HEK293 (cell line): ENCODE measurements around the gene NHERF2.

Experiments used
- CTCF ChIA-PET: fragments of 350-600 bp; formaldehyde crosslinking; extraction: SDS; loops from one replicate; lab custom pipeline; 2021; ENCODE audit warnings: antibody characterized with exemption; lab: Yijun Ruan, JAX
- POLR2A ChIA-PET: fragments of 300-600 bp; formaldehyde crosslinking; extraction: SDS; loops from one replicate; lab custom pipeline; 2020; ENCODE audit warnings: antibody characterized with exemption, inconsistent platforms; lab: Yijun Ruan, JAX
- H3K27ac ChIP-seq: fragments of 200-500 bp; sonication (Bioruptor generic); 2 replicates; pipeline ENCODE4 v1.5.1; 2014; ENCODE audit warnings: low read depth, low read length, control low read depth, inconsistent platforms; ENCODE audit errors: extremely low read depth
- H3K36me3 ChIP-seq, 2 experiments: fragments of 200-500 bp in 1 of 2; sonication (Bioruptor generic) in 1 of 2; 1 replicate in 1 of 2; 2 replicates in 1 of 2; pipeline ENCODE4 v1.5.1; 2014 to 2017; ENCODE audit warnings: inconsistent platforms in 2 of 2, low read length in 2 of 2; ENCODE audit not compliant: control insufficient read depth in 2 of 2, insufficient read depth in 1 of 2
- H3K4me1 ChIP-seq: fragments of 200-500 bp; sonication (Bioruptor generic); 2 replicates; pipeline ENCODE4 v1.5.1; 2014; ENCODE audit warnings: mild to moderate bottlenecking, low read length, inconsistent platforms; ENCODE audit not compliant: control insufficient read depth, insufficient read depth
- H3K4me3 ChIP-seq: 2 replicates; pipeline ENCODE4 v1.5.1; 2011; ENCODE audit warnings: low read depth, mild to moderate bottlenecking, control low read depth, low read length, moderate library complexity
- H3K9me3 ChIP-seq: fragments of 200-500 bp; sonication (Bioruptor generic); 2 replicates; pipeline ENCODE4 v1.5.1; 2014; ENCODE audit warnings: low read depth, low read length, inconsistent platforms; ENCODE audit not compliant: control insufficient read depth, insufficient read depth
- BCL6B ChIP-seq: fragments of 450-650 bp; formaldehyde crosslinking; IDR thresholded peaks from 2 replicates; pipeline ENCODE4 v1.5.1; 2017; ENCODE audit warnings: missing biosample characterization, missing genetic modification characterization
- HIC1 ChIP-seq: fragments of 450-650 bp; formaldehyde crosslinking; IDR thresholded peaks from 2 replicates; pipeline ENCODE4 v1.5.1; 2016; ENCODE audit warnings: missing biosample characterization, missing genetic modification characterization
- KLF8 ChIP-seq: fragments of 450-650 bp; formaldehyde crosslinking; IDR thresholded peaks from 2 replicates; pipeline ENCODE4 v1.5.1; 2016; ENCODE audit warnings: missing biosample characterization, missing genetic modification characterization
- SCRT2 ChIP-seq: fragments of 450-650 bp; formaldehyde crosslinking; IDR thresholded peaks from 2 replicates; pipeline ENCODE4 v1.5.1; 2016; ENCODE audit warnings: missing biosample characterization, missing genetic modification characterization
- SETDB1 ChIP-seq: IDR thresholded peaks from one replicate; pipeline ENCODE4 v1.6.1; 2017; ENCODE audit warnings: mild to moderate bottlenecking, low read length, moderate library complexity, mixed read lengths; ENCODE audit not compliant: insufficient read length
- WT1 ChIP-seq: fragments of 450-650 bp; formaldehyde crosslinking; IDR thresholded peaks from 2 replicates; pipeline ENCODE4 v1.5.1; 2016; ENCODE audit warnings: missing biosample characterization, missing genetic modification characterization
- ZBTB44 ChIP-seq: fragments of 450-650 bp; IDR thresholded peaks from 2 replicates; pipeline ENCODE4 v1.5.1; 2018; ENCODE audit warnings: missing biosample characterization, mild to moderate bottlenecking, missing genetic modification characterization
- ZIC2 ChIP-seq: fragments of 450-650 bp; formaldehyde crosslinking; IDR thresholded peaks from 2 replicates; pipeline ENCODE4 v1.5.1; 2016; ENCODE audit warnings: missing biosample characterization, missing genetic modification characterization
- ZNF133 ChIP-seq: fragments of 450-650 bp; formaldehyde crosslinking; IDR thresholded peaks from 2 replicates; pipeline ENCODE4 v1.5.1; 2016; ENCODE audit warnings: missing biosample characterization, missing genetic modification characterization
- ZNF2 ChIP-seq: fragments of 450-650 bp; formaldehyde crosslinking; IDR thresholded peaks from 2 replicates; pipeline ENCODE4 v1.5.1; 2016; ENCODE audit warnings: missing biosample characterization, missing genetic modification characterization
- ZNF214 ChIP-seq: fragments of 450-650 bp; formaldehyde crosslinking; IDR thresholded peaks from 2 replicates; pipeline ENCODE4 v1.5.1; 2017; ENCODE audit warnings: missing biosample characterization, mild to moderate bottlenecking, missing genetic modification characterization, borderline replicate concordance
- ZNF404 ChIP-seq: fragments of 450-650 bp; formaldehyde crosslinking; IDR thresholded peaks from 2 replicates; pipeline ENCODE4 v1.5.1; 2017; ENCODE audit warnings: missing biosample characterization, missing genetic modification characterization
- ZNF426 ChIP-seq: fragments of 450-650 bp; formaldehyde crosslinking; IDR thresholded peaks from 2 replicates; pipeline ENCODE4 v1.5.1; 2017; ENCODE audit warnings: missing biosample characterization, missing genetic modification characterization, mild to moderate bottlenecking, inconsistent platforms, moderate library complexity
- ZNF510 ChIP-seq: fragments of 450-650 bp; formaldehyde crosslinking; IDR thresholded peaks from 2 replicates; pipeline ENCODE4 v1.5.1; 2018; ENCODE audit warnings: mild to moderate bottlenecking, missing genetic modification characterization, missing biosample characterization; ENCODE audit not compliant: insufficient replicate concordance
- ZNF548 ChIP-seq: fragments of 450-650 bp; formaldehyde crosslinking; IDR thresholded peaks from 2 replicates; pipeline ENCODE4 v1.5.1; 2016; ENCODE audit warnings: missing biosample characterization, missing genetic modification characterization
- ZNF558 ChIP-seq: fragments of 450-650 bp; formaldehyde crosslinking; IDR thresholded peaks from 2 replicates; pipeline ENCODE4 v1.5.1; 2016; ENCODE audit warnings: missing biosample characterization, missing genetic modification characterization
- ZNF571 ChIP-seq: fragments of 450-650 bp; formaldehyde crosslinking; IDR thresholded peaks from 2 replicates; pipeline ENCODE4 v1.5.0; 2017; ENCODE audit warnings: missing biosample characterization, missing genetic modification characterization
- ZNF677 ChIP-seq: fragments of 450-650 bp; IDR thresholded peaks from 2 replicates; pipeline ENCODE4 v1.5.0; 2018; ENCODE audit warnings: missing biosample characterization, mild to moderate bottlenecking, missing genetic modification characterization, moderate library complexity
- ZNF785 ChIP-seq: fragments of 450-650 bp; formaldehyde crosslinking; IDR thresholded peaks from 2 replicates; pipeline ENCODE4 v1.5.1; 2016; ENCODE audit warnings: missing biosample characterization, missing genetic modification characterization
- ZNF843 ChIP-seq: fragments of 450-650 bp; formaldehyde crosslinking; IDR thresholded peaks from 2 replicates; pipeline ENCODE4 v1.5.1; 2016; ENCODE audit warnings: missing biosample characterization, missing genetic modification characterization
- ZSCAN4 ChIP-seq: fragments of 450-650 bp; formaldehyde crosslinking; IDR thresholded peaks from 2 replicates; pipeline ENCODE4 v1.5.1; 2017; ENCODE audit warnings: missing biosample characterization, missing genetic modification characterization
- ZXDB ChIP-seq: fragments of 450-650 bp; formaldehyde crosslinking; IDR thresholded peaks from 2 replicates; pipeline ENCODE4 v1.5.1; 2016; ENCODE audit warnings: missing biosample characterization, missing genetic modification characterization

Gene NHERF2

GRCh38 chr16:2002406-2003230 lies 24.1 kb upstream of the NHERF2 start:
- CTCF ChIA-PET: interaction anchor here (0.6 to 3.3 kb wide), 11 partner anchors 8 to 735 kb away, joined by 3 to 39 read pairs (median 12); partner anchors contain the start of genes GFER, NTHL1 and TSC2
- POLR2A ChIA-PET: interaction anchor here (0.6 kb wide), 1 partner anchor 134 kb away, joined by 4 read pairs; no protein-coding TSS in a partner anchor
- Histone ChIP-seq H3K27ac (no peak overlapping the region), H3K4me3 (no peak overlapping the region), H3K4me1 (peaks cover 18% of the 10 kb centered on the region), H3K9me3 (no peaks in the 10 kb centered on the region), H3K36me3 (peaks cover 0 to 79% of the 10 kb centered on the region in 2 experiments; a peak in 2 of 3 replicates)
- TF ChIP-seq ZNF214 (tag by site-specific recombination) (no peak), ZNF510 (no peak), ZIC2 (peak; percentile 69), ZNF677 (tag by site-specific recombination) (no peak), ZNF404 (tag by site-specific recombination) (no peak), HIC1 (tag by site-specific recombination) (no peak), ZNF2 (no peak), SCRT2 (tag by site-specific recombination) (peak; percentile 22; the same call in 1 of the 2 replicates)

- Histone ChIP-seq H3K9me3 (no peaks in the 10 kb centered on the region), H3K4me3 (no peak overlapping the region), H3K36me3 (peaks cover 0 to 79% of the 10 kb centered on the region in 2 experiments; a peak in 2 of 3 replicates), H3K4me1 (peaks cover 25% of the 10 kb centered on the region), H3K27ac (no peak overlapping the region)
- TF ChIP-seq ZSCAN4 (no peak), ZXDB (no peak), ZNF571 (tag by site-specific recombination) (no peak), ZNF558 (tag by site-specific recombination) (no peak), WT1 (tag by site-specific recombination) (no peak), ZNF548 (tag by site-specific recombination) (no peak)
- ChIA-PET CTCF (interaction anchor here (0.6 to 3.3 kb wide), 23 partner anchors 9 to 1470 kb away, joined by 3 to 39 read pairs (median 6); partner anchors contain the start of genes GFER, NTHL1 and TSC2), POLR2A (interaction anchor here (0.6 to 2.1 kb wide), 9 partner anchors 8 to 152 kb away, joined by 3 to 19 read pairs (median 4); partner anchors contain the start of genes NTHL1, TBL3, TRAF7 and TSC2)
Observed at GRCh38 chr16:2003231-2003826, 23.4 kb upstream of the NHERF2 start.

- CTCF ChIA-PET: interaction anchor here (0.6 to 3.3 kb wide), 35 partner anchors 9 to 1470 kb away, joined by 3 to 39 read pairs (median 4); partner anchors contain the start of genes GFER, NTHL1, PGP and TSC2
- Histone ChIP-seq H3K4me1 (peaks cover 27% of the 10 kb centered on the region), H3K27ac (peak overlapping the region; percentile 61; the same call in 1 of the 2 replicates), H3K4me3 (no peak overlapping the region), H3K36me3 (peaks cover 0 to 75% of the 10 kb centered on the region in 2 experiments; a peak in 2 of 3 replicates), H3K9me3 (no peaks in the 10 kb centered on the region)
- POLR2A ChIA-PET: interaction anchor here (0.6 to 2.1 kb wide), 12 partner anchors 8 to 151 kb away, joined by 3 to 19 read pairs (median 4); partner anchors contain the start of genes NTHL1, RPS2, TBL3 and TRAF7
- no peak for TF ChIP-seq ZNF785 (tag by site-specific recombination)
- TF ChIP-seq BCL6B (tag by site-specific recombination): peak; percentile 81
- TF ChIP-seq ZBTB44 (tag by site-specific recombination): peak; percentile 51; the same call in 1 of the 2 replicates
- peak; percentile 74; the same call in 1 of the 2 replicates for TF ChIP-seq KLF8 (tag by site-specific recombination)
- 0 out of 2 replicates have a peak, but pooled peaks have one; percentile 38 for TF ChIP-seq ZNF843 (tag by site-specific recombination)
- no peak for TF ChIP-seq ZNF426 (tag by site-specific recombination)
- no peak for TF ChIP-seq SETDB1
- no peak for TF ChIP-seq ZNF133 (tag by site-specific recombination)
Observed at GRCh38 chr16:2003827-2004641, 22.7 kb upstream of the NHERF2 start.
